HEK293T (cell line): ENCODE results near the gene IGSF21.

Source experiments
- BHLHE40 ChIP-seq: fragments of 450-650 bp; IDR thresholded peaks from 2 replicates; pipeline ENCODE4 v1.6.1; 2016; ENCODE audit warnings: mild to moderate bottlenecking, moderate library complexity, borderline replicate concordance
- CTBP1 ChIP-seq: fragments of 450-650 bp; IDR thresholded peaks from 2 replicates; pipeline ENCODE4 v1.6.1; 2016; ENCODE audit warnings: borderline replicate concordance
- ELF4 ChIP-seq: fragments of 450-650 bp; IDR thresholded peaks from 2 replicates; pipeline ENCODE4 v1.6.1; 2017; ENCODE audit warnings: antibody characterized with exemption
- FOXA1 ChIP-seq: fragments of 450-650 bp; IDR thresholded peaks from 2 replicates; pipeline ENCODE4 v1.6.1; 2016; ENCODE audit warnings: mild to moderate bottlenecking
- HDGF ChIP-seq: fragments of 450-650 bp; IDR thresholded peaks from 2 replicates; pipeline ENCODE4 v1.6.1; 2017; ENCODE audit warnings: antibody characterized with exemption, borderline replicate concordance
- L3MBTL2 ChIP-seq: fragments of 450-650 bp; conservative IDR thresholded peaks from 2 replicates; pipeline ENCODE4 v1.6.1; 2016; ENCODE audit warnings: mild to moderate bottlenecking
- SP1 ChIP-seq: fragments of 450-650 bp; IDR thresholded peaks from 2 replicates; pipeline ENCODE4 v1.6.1; 2017
- ZNF384 ChIP-seq: fragments of 450-650 bp; IDR thresholded peaks from 2 replicates; pipeline ENCODE4 v1.6.1; 2016

DNA sequence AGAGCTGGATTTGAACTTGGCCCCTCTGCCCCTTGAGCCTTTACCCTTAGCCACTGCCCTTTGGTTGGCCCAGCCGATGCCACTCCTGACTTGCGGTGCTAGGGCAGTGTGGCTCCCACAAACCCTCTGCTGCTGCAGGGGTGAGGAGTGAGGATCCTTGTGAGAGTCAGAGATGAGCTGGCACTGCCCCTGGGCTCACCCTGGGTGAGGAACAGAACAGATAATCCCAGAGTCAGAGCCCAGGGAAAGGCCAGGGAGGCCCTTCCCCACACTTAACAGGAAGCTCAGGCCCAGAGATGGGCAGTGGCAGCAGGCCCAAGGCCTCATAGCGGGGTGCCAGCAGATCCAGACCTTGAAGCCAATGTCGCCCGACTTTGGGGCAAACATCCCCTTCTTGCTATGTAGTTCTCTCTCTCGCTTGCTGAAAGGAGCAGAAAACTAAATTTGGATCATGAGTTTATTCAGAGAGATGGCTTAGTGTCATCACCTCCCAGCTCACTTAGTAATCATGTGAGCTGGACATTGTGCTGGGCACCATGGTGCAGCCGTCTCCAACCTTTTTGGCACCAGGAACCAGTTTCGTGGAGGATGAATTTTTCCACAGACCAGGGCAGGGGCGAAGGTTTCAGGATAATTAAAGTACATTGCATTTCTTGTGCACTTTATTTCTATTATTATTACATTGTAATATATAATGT is 81.4 kb downstream of the IGSF21 start:
- no peak for TF ChIP-seq CTBP1
- no peak for TF ChIP-seq BHLHE40
- TF ChIP-seq L3MBTL2, result no peak
- TF ChIP-seq ZNF384, result no peak
- TF ChIP-seq ELF4, result no peak
- no peak for TF ChIP-seq HDGF
- no peak for TF ChIP-seq FOXA1
- no peak for TF ChIP-seq SP1
